ENCODE measurements around the gene STIMATE. TPM values are rescaled to one million over a fixed set of nuclear protein-coding genes. Genes with fewer than 3 reads are reported as not detected.

The STIMATE gene
- total RNA-seq, 2 donors from 2014 or later, result 7.2 to 20.5 TPM

- no peak for DNase-seq (ENCODE audit: low spot score)
- H3K27me3 ChIP-seq (replicated peaks; ENCODE audit: insufficient read depth), result no peaks in the 10 kb centered on the region
- H3K9me3 ChIP-seq, result no peaks in the 10 kb centered on the region
- 95% methylated on average over 15 of the region's 15 CpGs for WGBS
- H3K27ac ChIP-seq, result no peak overlapping the region
- no peak overlapping the region for H3K4me3 ChIP-seq
- no peaks in the 10 kb centered on the region for H3K4me1 ChIP-seq (replicated peaks)
- TF ChIP-seq, protein P1, sequence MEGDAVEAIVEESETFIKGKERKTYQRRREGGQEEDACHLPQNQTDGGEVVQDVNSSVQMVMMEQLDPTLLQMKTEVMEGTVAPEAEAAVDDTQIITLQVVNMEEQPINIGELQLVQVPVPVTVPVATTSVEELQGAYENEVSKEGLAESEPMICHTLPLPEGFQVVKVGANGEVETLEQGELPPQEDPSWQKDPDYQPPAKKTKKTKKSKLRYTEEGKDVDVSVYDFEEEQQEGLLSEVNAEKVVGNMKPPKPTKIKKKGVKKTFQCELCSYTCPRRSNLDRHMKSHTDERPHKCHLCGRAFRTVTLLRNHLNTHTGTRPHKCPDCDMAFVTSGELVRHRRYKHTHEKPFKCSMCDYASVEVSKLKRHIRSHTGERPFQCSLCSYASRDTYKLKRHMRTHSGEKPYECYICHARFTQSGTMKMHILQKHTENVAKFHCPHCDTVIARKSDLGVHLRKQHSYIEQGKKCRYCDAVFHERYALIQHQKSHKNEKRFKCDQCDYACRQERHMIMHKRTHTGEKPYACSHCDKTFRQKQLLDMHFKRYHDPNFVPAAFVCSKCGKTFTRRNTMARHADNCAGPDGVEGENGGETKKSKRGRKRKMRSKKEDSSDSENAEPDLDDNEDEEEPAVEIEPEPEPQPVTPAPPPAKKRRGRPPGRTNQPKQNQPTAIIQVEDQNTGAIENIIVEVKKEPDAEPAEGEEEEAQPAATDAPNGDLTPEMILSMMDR (IDR thresholded peaks at IDR 0.05), result no peak
- TF ChIP-seq POLR2A (IDR thresholded peaks at IDR 0.05), result no peak
- no peaks in the 10 kb centered on the region for H3K36me3 ChIP-seq
- intact Hi-C loops (cut with DNase I), result loop anchor here (5.0 to 10.0 kb wide), 2 partner anchors 48 to 225 kb away; partner anchors contain the start of gene STIMATE
Measured at GRCh38 chr3:52849656-52850055, 47.7 kb downstream of the STIMATE start.

DNA sequence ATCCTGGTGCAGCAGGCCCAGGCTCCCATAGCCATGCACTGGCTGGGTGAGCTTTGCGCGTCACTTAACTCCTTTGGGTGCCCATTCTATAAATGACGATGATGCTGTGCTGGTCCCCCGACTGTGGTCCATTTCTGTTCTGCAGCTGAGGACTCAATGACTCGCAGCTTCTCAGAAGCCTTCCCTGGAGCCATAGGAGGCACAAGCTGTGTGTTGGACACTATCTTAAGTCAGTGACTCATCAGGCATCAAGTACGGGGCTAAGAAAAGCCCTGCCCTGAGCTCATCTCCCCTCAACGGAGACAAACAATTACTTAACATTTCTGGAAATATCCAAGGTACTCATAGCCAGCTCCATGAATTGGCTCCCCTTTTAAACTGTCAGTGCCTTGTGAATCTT is 48.7 kb downstream of the STIMATE start:
- DNase-seq (ENCODE audit: low spot score), result no peak
- TF ChIP-seq POLR2A (IDR thresholded peaks at IDR 0.05), result no peak
- no peak for TF ChIP-seq POLR2AphosphoS5 (IDR thresholded peaks at IDR 0.05)
- TF ChIP-seq, protein P1 (IDR thresholded peaks at IDR 0.05), result no peak
- Histone ChIP-seq H3K4me1 (replicated peaks) (no peaks in the 10 kb centered on the region), H3K9me3 (no peaks in the 10 kb centered on the region), H3K27ac (no peak overlapping the region), H3K36me3 (no peaks in the 10 kb centered on the region), H3K4me3 (no peak overlapping the region), H3K27me3 (replicated peaks; ENCODE audit: insufficient read depth) (no peaks in the 10 kb centered on the region)
- intact Hi-C loops (cut with DNase I), result loop anchor here (5.0 to 10.0 kb wide), 2 partner anchors 49 to 226 kb away; partner anchors contain the start of gene STIMATE
- 67% methylated on average over 7 of the region's 7 CpGs for WGBS

DNA sequence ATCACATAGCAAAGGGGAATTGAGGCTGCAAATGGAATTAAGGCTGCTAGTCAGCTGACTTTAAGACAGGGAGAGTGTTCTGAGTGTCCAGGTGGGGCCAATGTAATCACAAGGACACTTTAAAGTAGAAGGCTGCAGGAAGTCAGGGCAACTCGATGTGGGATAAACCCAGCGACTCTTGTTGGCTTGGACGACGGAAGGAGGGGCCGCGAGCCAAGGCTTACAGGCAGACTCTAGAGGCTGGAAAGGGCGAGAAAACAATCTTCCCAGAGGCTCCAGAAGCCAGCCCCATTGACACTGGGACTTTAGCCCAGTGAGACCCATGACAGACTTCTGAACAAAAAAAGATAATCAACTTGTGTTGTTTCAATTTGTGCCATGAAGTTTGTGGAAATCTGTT is 49.6 kb downstream of the STIMATE start:
- no peaks in the 10 kb centered on the region for H3K27me3 ChIP-seq (replicated peaks; ENCODE audit: insufficient read depth)
- H3K27ac ChIP-seq, result no peak overlapping the region
- H3K36me3 ChIP-seq, result no peaks in the 10 kb centered on the region
- TF ChIP-seq POLR2AphosphoS5 (IDR thresholded peaks at IDR 0.05) (no peak), POLR2A (IDR thresholded peaks at IDR 0.05) (no peak)
- TF ChIP-seq, protein P1 (IDR thresholded peaks at IDR 0.05), result no peak
- 94% methylated on average over 7 of the region's 7 CpGs for WGBS
- intact Hi-C loops (cut with DNase I), result loop anchor here (5.0 to 10.0 kb wide), 2 partner anchors 50 to 227 kb away; partner anchors contain the start of gene STIMATE
- H3K4me1 ChIP-seq (replicated peaks), result no peaks in the 10 kb centered on the region
- no peak overlapping the region for H3K4me3 ChIP-seq
- H3K9me3 ChIP-seq, result no peaks in the 10 kb centered on the region
- DNase-seq (ENCODE audit: low spot score), result no peak

- intact Hi-C loops (cut with DNase I), result loop anchor here (5.0 to 10.0 kb wide), 2 partner anchors 50 to 228 kb away; partner anchors contain the start of gene STIMATE
- 87% methylated on average over 6 of the region's 6 CpGs for WGBS
- Histone ChIP-seq H3K27ac (no peak overlapping the region), H3K36me3 (no peaks in the 10 kb centered on the region), H3K4me1 (replicated peaks) (no peaks in the 10 kb centered on the region), H3K4me3 (no peak overlapping the region), H3K9me3 (no peaks in the 10 kb centered on the region), H3K27me3 (replicated peaks; ENCODE audit: insufficient read depth) (no peaks in the 10 kb centered on the region)
- TF ChIP-seq POLR2AphosphoS5 (IDR thresholded peaks at IDR 0.05) (no peak), POLR2A (IDR thresholded peaks at IDR 0.05) (no peak)
- TF ChIP-seq, protein P1 (IDR thresholded peaks at IDR 0.05), result no peak
- no peak for DNase-seq (ENCODE audit: low spot score)
Measured at GRCh38 chr3:52847241-52847640, 50.1 kb downstream of the STIMATE start.

GRCh38 chr3:52846432-52846965 is 50.8 kb downstream of the STIMATE start:
- WGBS, result 81% methylated on average over 15 of the region's 15 CpGs
- intact Hi-C loops (cut with DNase I), result loop anchor here (5.0 to 10.0 kb wide), 2 partner anchors 51 to 228 kb away; partner anchors contain the start of gene STIMATE
- no peak overlapping the region for H3K27ac ChIP-seq

More at GRCh38 chr3:52846432-52846965, 50.8 kb downstream of the STIMATE start:
- no peaks in the 10 kb centered on the region for H3K27me3 ChIP-seq (replicated peaks; ENCODE audit: insufficient read depth)
- TF ChIP-seq, protein P1 (IDR thresholded peaks at IDR 0.05), result no peak
- TF ChIP-seq POLR2A (IDR thresholded peaks at IDR 0.05), result no peak
- no peak for TF ChIP-seq POLR2AphosphoS5 (IDR thresholded peaks at IDR 0.05)
- DNase-seq (ENCODE audit: low spot score), result no peak
- H3K4me1 ChIP-seq (replicated peaks), result no peaks in the 10 kb centered on the region
- H3K9me3 ChIP-seq, result no peaks in the 10 kb centered on the region
- no peaks in the 10 kb centered on the region for H3K36me3 ChIP-seq
- H3K4me3 ChIP-seq, result no peak overlapping the region

All from prostate gland (tissue), 2 donors.